Transverse colon (tissue), 4 donors: ENCODE results near the gene GAPVD1.

Experiments
- CTCF ChIP-seq, 5 experiments: fragments of 200-600 bp in 3 of 5; fragments of 450-650 bp in 2 of 5; sonication (generic) in 3 of 5; IDR thresholded peaks; 1 replicate in 2 of 5; 2 replicates in 3 of 5; pipeline ENCODE4 v1.5.1; 2016 to 2017; ENCODE audit warnings: antibody characterized with exemption in 5 of 5, inconsistent platforms in 3 of 5, mild to moderate bottlenecking in 2 of 5, moderate library complexity in 1 of 5
- EP300 ChIP-seq: sonication (generic); formaldehyde crosslinking; IDR thresholded peaks from one replicate; pipeline ENCODE4 v1.6.1; 2017; ENCODE audit warnings: antibody characterized with exemption, low read depth
- POLR2AphosphoS5 ChIP-seq, 3 donors: sonication (generic); formaldehyde crosslinking; IDR thresholded peaks; one replicate each; pipeline ENCODE4 v1.6.1; 2016; ENCODE audit warnings: antibody characterized with exemption in 3 of 3

- no peak for TF ChIP-seq CTCF (IDR thresholded peaks at IDR 0.05)
- no peak for TF ChIP-seq EP300
- TF ChIP-seq POLR2AphosphoS5 (IDR thresholded peaks at IDR 0.05), result no peak
Measured at GRCh38 chr9:125413579-125413978, 152.0 kb downstream of the GAPVD1 start.
